ENCODE results near the gene TMEM232. TPM values are rescaled to one million over a fixed set of nuclear protein-coding genes. Genes with fewer than 3 reads are reported as not detected.
A peak's percentile ranks its signal among the peaks of the same experiment; 100 is the strongest.

Gene TMEM232
- total RNA-seq, 2 experiments from 2014 or later, result 1.5 to 2.9 TPM

DNA sequence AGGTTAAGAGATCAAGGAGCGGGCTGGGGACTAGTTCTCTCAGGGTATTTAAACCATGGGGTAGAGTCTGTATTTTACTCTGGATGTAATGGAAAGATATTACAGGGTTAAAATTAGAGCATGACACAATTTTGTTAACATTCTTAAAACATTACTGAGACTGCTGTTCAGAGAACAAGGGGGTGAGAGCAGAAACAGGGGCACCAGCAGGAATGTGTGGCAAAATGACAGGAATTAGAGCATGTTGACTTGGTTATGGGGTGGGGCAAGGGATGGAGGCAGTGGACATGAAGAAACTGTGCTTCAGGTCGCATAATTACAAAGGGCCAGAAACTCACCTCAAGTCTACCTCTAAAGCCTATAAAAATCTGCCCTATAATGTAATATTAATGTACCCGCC is 75.0 kb downstream of the TMEM232 start:
- ChIA-PET POLR2A (no interaction called here), CTCF (ENCODE audit: unreplicated experiment) (no interaction called here)
- DNase-seq (ENCODE audit: low spot score), result no peak
- H3K27ac ChIP-seq (ENCODE audit: low read depth, low read length, poor library complexity, severe bottlenecking), result no peak overlapping the region
- intact Hi-C loops (cut with micrococcal nuclease; ENCODE audit: unreplicated experiment), result no loop called here
- no peaks in the 10 kb centered on the region for H3K4me1 ChIP-seq (ENCODE audit: insufficient read depth, low read length, poor library complexity, severe bottlenecking)
- TF ChIP-seq CTCF (conservative IDR thresholded peaks at IDR 0.05; ENCODE audit: low read length) (no peak), EZH2phosphoT487 (IDR thresholded peaks at IDR 0.05; ENCODE audit: borderline replicate concordance, low read depth, low read length) (no peak)
- H3K79me2 ChIP-seq (ENCODE audit: insufficient read depth, low read depth, low read length), result no peaks in the 10 kb centered on the region
- H3K4me2 ChIP-seq (ENCODE audit: low read length), result no peak overlapping the region
- no peak overlapping the region for H3K4me3 ChIP-seq (ENCODE audit: low read depth, low read length, poor library complexity, severe bottlenecking)
- H3K36me3 ChIP-seq (ENCODE audit: insufficient read depth, low read length), result no peaks in the 10 kb centered on the region
- no peaks in the 10 kb centered on the region for H4K20me1 ChIP-seq (ENCODE audit: insufficient read depth, low read length)
- H2AFZ ChIP-seq (ENCODE audit: low read length), result no peak overlapping the region
- no peaks in the 10 kb centered on the region for H3K9me2 ChIP-seq (ENCODE audit: insufficient read depth, low read length)
- BruUV-seq (replicated peaks), result no TSS peak
- H3K9me3 ChIP-seq (ENCODE audit: low read length), result no peaks in the 10 kb centered on the region

DNA sequence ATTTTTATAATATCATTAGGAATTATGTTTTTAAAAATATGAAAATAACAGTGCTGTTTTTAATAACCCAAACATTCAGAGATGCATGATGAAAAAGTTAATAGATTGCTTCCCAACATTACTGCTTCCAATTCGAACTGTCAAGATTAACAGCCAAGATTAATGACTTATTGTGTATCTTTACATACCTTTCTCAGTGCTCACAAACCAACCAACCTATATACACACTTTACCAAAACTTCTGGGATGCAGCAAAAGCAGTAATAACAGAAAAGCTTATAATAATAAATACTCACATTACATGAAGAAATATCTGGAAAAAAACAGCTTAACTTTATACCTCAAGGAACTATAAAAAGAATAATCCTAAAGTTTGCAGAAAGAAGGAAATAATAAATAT is 82.1 kb downstream of the TMEM232 start:
- CTCF ChIA-PET (ENCODE audit: unreplicated experiment), result no interaction called here
- Histone ChIP-seq H3K36me3 (ENCODE audit: insufficient read depth, low read length) (no peaks in the 10 kb centered on the region), H4K20me1 (ENCODE audit: insufficient read depth, low read length) (no peaks in the 10 kb centered on the region), H3K27ac (ENCODE audit: low read depth, low read length, poor library complexity, severe bottlenecking) (no peak overlapping the region), H3K4me3 (ENCODE audit: low read depth, low read length, poor library complexity, severe bottlenecking) (no peak overlapping the region), H3K4me2 (ENCODE audit: low read length) (no peak overlapping the region), H3K9me3 (ENCODE audit: low read length) (no peaks in the 10 kb centered on the region), H2AFZ (ENCODE audit: low read length) (no peak overlapping the region), H3K79me2 (ENCODE audit: insufficient read depth, low read depth, low read length) (no peaks in the 10 kb centered on the region), H3K4me1 (ENCODE audit: insufficient read depth, low read length, poor library complexity, severe bottlenecking) (no peaks in the 10 kb centered on the region), H3K9me2 (ENCODE audit: insufficient read depth, low read length) (no peaks in the 10 kb centered on the region)
- TF ChIP-seq EZH2phosphoT487 (IDR thresholded peaks at IDR 0.05; ENCODE audit: borderline replicate concordance, low read depth, low read length) (no peak), CTCF (conservative IDR thresholded peaks at IDR 0.05; ENCODE audit: low read length) (no peak)
- DNase-seq (ENCODE audit: low spot score), result no peak
- no TSS peak for BruUV-seq (replicated peaks)
- POLR2A ChIA-PET, result no interaction called here
- intact Hi-C loops (cut with micrococcal nuclease; ENCODE audit: unreplicated experiment), result no loop called here

DNA sequence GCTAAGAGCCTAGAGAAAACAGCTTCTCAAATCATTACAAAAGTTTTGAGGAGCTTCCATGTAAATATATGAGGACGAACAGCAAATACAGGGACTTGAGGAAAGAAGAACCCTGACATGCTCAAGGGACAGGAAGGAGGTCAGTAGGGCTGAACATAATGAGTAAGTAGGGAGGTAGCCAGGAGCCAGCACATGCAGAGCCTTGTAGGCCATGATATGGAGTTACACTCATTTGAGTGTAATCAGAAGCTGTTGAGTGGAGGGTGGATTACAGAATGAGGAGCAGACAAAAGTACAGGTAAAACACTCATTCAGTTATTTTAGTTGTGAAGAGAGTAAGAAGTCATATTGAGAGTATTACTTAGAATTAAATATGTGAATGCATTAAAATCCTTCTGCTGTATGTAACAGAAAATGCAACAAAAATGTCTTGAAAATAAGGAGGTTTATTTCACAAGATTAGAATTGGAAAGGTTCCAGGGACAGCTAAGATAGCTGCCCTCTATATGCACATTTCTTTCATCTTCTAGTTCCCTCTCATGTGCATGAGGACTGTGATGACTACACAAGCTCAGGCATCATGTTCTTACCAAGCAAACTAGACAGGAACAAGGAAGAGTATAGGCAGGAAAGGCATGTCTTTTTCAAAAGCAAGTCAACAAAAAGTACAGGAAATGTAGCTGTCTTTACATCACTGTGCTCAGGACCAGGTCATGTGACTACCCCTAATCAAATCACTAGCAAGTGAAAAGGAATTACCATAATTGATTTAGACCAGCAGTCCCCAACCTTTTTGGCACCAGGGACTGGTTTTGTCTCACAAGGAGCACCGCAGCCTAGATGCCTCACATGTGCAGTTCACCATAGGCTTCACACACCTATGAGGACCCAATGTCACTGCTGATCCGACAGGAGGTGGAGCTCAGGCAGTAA is 87.2 kb downstream of the TMEM232 start:
- Histone ChIP-seq H3K9me3 (ENCODE audit: low read length) (no peaks in the 10 kb centered on the region), H2AFZ (ENCODE audit: low read length) (peak overlapping the region; percentile 46; the same call in 1 of the 2 replicates), H3K4me1 (ENCODE audit: insufficient read depth, low read length, poor library complexity, severe bottlenecking) (no peaks in the 10 kb centered on the region), H3K27ac (ENCODE audit: low read depth, low read length, poor library complexity, severe bottlenecking) (no peak overlapping the region), H3K9me2 (ENCODE audit: insufficient read depth, low read length) (no peaks in the 10 kb centered on the region), H3K4me3 (ENCODE audit: low read depth, low read length, poor library complexity, severe bottlenecking) (no peak overlapping the region), H3K79me2 (ENCODE audit: insufficient read depth, low read depth, low read length) (no peaks in the 10 kb centered on the region), H3K4me2 (ENCODE audit: low read length) (no peak overlapping the region), H4K20me1 (ENCODE audit: insufficient read depth, low read length) (no peaks in the 10 kb centered on the region), H3K36me3 (ENCODE audit: insufficient read depth, low read length) (no peaks in the 10 kb centered on the region)
- CTCF ChIA-PET (ENCODE audit: unreplicated experiment), result no interaction called here
- no peak for TF ChIP-seq EZH2phosphoT487 (IDR thresholded peaks at IDR 0.05; ENCODE audit: borderline replicate concordance, low read depth, low read length)
- no peak for TF ChIP-seq CTCF (conservative IDR thresholded peaks at IDR 0.05; ENCODE audit: low read length)
- POLR2A ChIA-PET, result interaction anchor here (0.8 kb wide), 1 partner anchor 11 kb away, joined by 5 read pairs; no protein-coding TSS in a partner anchor
- no peak for DNase-seq (ENCODE audit: low spot score)
- intact Hi-C loops (cut with micrococcal nuclease; ENCODE audit: unreplicated experiment), result no loop called here
- BruUV-seq (replicated peaks), result no TSS peak

All from OCI-LY7 (cell line).